ENCODE measurements around the gene LRRC8E. TPM values are rescaled to one million over a fixed set of nuclear protein-coding genes. Genes with fewer than 3 reads are reported as not detected.

The LRRC8E gene
- total RNA-seq (2022; extraction: Qiagen RNA extraction): 5.1 to 6.0 TPM (median 5.5 TPM) in 5 replicates

GRCh38 chr19:7888145-7888825 lies at the start of gene LRRC8E:
LRRC8E (plus strand) TSS chr19:7888510; CDS start chr19:7895604, 7,094 bp downstream.

GRCh38 chr19:7874076-7874896 lies 14.0 kb upstream of the LRRC8E start, which contains the start of gene PRR36:
PRR36 (minus strand) TSS chr19:7874390; CDS start chr19:7873689, 701 bp downstream.

GRCh38 chr19:7903244-7904073 lies 15.1 kb downstream of the LRRC8E start, which contains the start of gene MAP2K7:
MAP2K7 (plus strand) TSS chr19:7903877; CDS start chr19:7903945, 68 bp downstream.

DNA sequence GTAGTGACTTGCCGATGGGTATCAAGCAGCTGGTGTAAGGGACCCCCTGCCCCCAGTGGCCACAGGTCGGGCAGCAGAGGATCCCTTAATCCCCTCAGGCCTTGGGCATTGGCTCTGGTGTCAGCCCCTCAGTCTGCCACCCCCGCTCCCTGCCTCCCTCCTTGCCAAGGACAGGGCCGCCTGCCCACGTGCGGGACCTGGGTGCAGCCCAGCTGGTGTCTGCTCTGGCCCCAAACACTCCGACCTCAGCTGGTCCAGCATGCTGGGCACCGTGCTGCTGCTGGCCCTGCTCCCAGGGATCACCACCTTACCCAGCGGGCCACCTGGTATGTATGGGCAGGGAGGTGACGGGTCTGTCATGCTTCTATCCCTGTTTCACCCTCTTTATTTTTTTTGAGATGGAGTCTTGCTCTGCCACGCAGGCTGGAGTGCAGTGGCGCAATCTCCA lies 26.3 kb downstream of the LRRC8E start, which contains the start of gene TGFBR3L:
Gene TGFBR3L, plus strand, starts transcription at position 233 of the 448 bp plus-strand sequence.

DNA sequence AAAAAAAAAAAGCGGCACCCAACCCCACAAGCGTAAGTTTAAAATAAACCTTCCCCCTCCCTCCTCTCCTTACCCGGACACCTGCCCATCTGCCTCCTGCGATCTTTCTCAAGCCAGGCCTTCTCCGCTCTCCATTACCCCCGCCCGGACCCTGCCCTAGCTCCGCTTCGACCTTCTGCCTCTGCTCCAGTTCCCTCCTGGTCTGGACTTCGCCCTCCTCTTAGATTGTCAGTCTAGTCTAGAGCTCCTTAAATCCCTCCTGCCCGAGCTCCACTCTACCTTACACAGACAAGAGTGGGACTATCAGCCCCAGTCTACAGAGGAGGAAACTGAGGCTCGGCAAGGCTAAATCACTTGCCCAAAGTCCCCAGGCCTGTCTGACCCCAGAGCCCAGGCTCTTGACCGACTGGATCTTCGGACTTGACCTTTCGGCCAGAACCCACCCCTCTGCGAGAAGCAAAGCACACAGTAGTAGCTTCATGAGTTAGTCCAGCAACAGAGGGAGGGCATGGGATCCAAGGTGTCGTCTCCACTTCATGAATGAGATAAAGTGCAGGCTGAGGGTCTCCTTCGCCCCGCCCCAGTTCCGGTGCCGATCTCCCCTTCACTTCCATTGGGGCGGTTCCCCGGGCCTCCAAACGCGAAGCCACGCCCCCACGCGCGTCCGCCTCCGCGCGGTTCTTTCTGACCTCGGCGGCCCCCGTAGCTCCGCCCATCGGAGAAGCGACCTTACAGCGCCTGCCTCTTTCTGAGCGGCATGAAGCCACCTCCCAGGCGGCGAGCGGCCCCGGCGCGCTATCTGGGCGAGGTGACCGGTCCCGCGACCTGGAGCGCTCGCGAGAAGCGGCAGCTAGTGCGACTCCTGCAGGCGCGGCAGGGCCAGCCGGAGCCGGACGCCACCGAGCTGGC lies 31.6 kb downstream of the LRRC8E start, which contains the start of gene SNAPC2:
Gene SNAPC2, plus strand, starts transcription at position 729 of the 909 bp plus-strand sequence. Its CDS starts 29 bp downstream, at position 758.

GRCh38 chr19:7926021-7926726 lies 37.9 kb downstream of the LRRC8E start, which contains the start of gene CTXN1:
CTXN1 (minus strand) TSS chr19:7926135; CDS start chr19:7925538, 597 bp downstream.

GRCh38 chr19:7943444-7944176 lies 55.3 kb downstream of the LRRC8E start, which contains the start of gene TIMM44:
TIMM44 (minus strand) TSS chr19:7943666; CDS start chr19:7943651, 15 bp downstream.

Other genes with a start within 250 kb of the LRRC8E start
- not detected in 5 replicates for gene RETN, start 219.5 kb upstream of the LRRC8E start, total RNA-seq (2022; extraction: Qiagen RNA extraction)
- gene MCEMP1, start 211.4 kb upstream of the LRRC8E start, total RNA-seq (2022; extraction: Qiagen RNA extraction): not detected in 5 replicates
- 38.4 to 108 TPM (median 106 TPM) in 5 replicates for gene TRAPPC5, start 207.7 kb upstream of the LRRC8E start, total RNA-seq (2022; extraction: Qiagen RNA extraction)
- not detected in 5 replicates for gene FCER2, start 186.4 kb upstream of the LRRC8E start, total RNA-seq (2022; extraction: Qiagen RNA extraction)
- not detected in 5 replicates for gene CLEC4G, start 156.4 kb upstream of the LRRC8E start, total RNA-seq (2022; extraction: Qiagen RNA extraction)
- not detected in 5 replicates for gene CD209, start 141.0 kb upstream of the LRRC8E start, total RNA-seq (2022; extraction: Qiagen RNA extraction)
- gene CLEC4M, start 125.3 kb upstream of the LRRC8E start, total RNA-seq (2022; extraction: Qiagen RNA extraction): not detected in 5 replicates
- 1.3 to 1.9 TPM (median 1.5 TPM) in 5 replicates for gene EVI5L, start 58.3 kb upstream of the LRRC8E start, total RNA-seq (2022; extraction: Qiagen RNA extraction)
- 0.28 to 0.51 TPM (median 0.39 TPM) in 5 replicates for gene PRR36, start 14.1 kb upstream of the LRRC8E start, total RNA-seq (2022; extraction: Qiagen RNA extraction)
- gene MAP2K7, start 15.4 kb downstream of the LRRC8E start, total RNA-seq (2022; extraction: Qiagen RNA extraction): 11.3 to 15.6 TPM (median 13.9 TPM) in 5 replicates
- 0.63 to 2.0 TPM (median 1.7 TPM) in 5 replicates for gene TGFBR3L, start 26.3 kb downstream of the LRRC8E start, total RNA-seq (2022; extraction: Qiagen RNA extraction)
- 20.6 to 32.3 TPM (median 29.6 TPM) in 5 replicates for gene SNAPC2, start 31.8 kb downstream of the LRRC8E start, total RNA-seq (2022; extraction: Qiagen RNA extraction)
- gene CTXN1, start 37.6 kb downstream of the LRRC8E start, total RNA-seq (2022; extraction: Qiagen RNA extraction): 8.2 to 23.4 TPM (median 22.0 TPM) in 5 replicates
- 26.1 to 31.2 TPM (median 27.4 TPM) in 5 replicates for gene TIMM44, start 55.2 kb downstream of the LRRC8E start, total RNA-seq (2022; extraction: Qiagen RNA extraction)
- gene ELAVL1, start 117.1 kb downstream of the LRRC8E start, total RNA-seq (2022; extraction: Qiagen RNA extraction): 60.3 to 70.8 TPM (median 65.5 TPM) in 5 replicates
- not detected in 5 replicates for gene CCL25, start 164.2 kb downstream of the LRRC8E start, total RNA-seq (2022; extraction: Qiagen RNA extraction)